ENCODE data around the gene ASAP2. TPM values are rescaled to one million over a fixed set of nuclear protein-coding genes. Genes with fewer than 3 reads are reported as not detected.

The ASAP2 gene
- total RNA-seq, 2 experiments from 2014 or later, result 0.25 to 0.71 TPM

- H3K9me3 Mint-ChIP-seq, result no peaks in the 10 kb centered on the region
- no peak overlapping the region for H3K27ac Mint-ChIP-seq
- no peaks in the 10 kb centered on the region for H3K36me3 Mint-ChIP-seq (ENCODE audit: low read depth)
- H3K4me3 Mint-ChIP-seq, result no peak overlapping the region
- ChIA-PET POLR2A (no interaction called here), CTCF (no interaction called here)
- peaks cover 28% of the 10 kb centered on the region for H3K27me3 Mint-ChIP-seq
- no peaks in the 10 kb centered on the region for H3K4me1 Mint-ChIP-seq
- DNase-seq, result no peak
Measured at GRCh38 chr2:9222893-9223287, 16.3 kb downstream of the ASAP2 start.

GRCh38 chr2:9225806-9226205, 19.2 kb downstream of the ASAP2 start:
- H3K36me3 Mint-ChIP-seq (ENCODE audit: low read depth), result no peaks in the 10 kb centered on the region
- ChIA-PET CTCF (no interaction called here), POLR2A (no interaction called here)
- H3K4me1 Mint-ChIP-seq, result no peaks in the 10 kb centered on the region
- H3K27ac Mint-ChIP-seq, result no peak overlapping the region
- no peak for DNase-seq
- no peaks in the 10 kb centered on the region for H3K9me3 Mint-ChIP-seq
- H3K4me3 Mint-ChIP-seq, result no peak overlapping the region
- H3K27me3 Mint-ChIP-seq, result peaks cover 26% of the 10 kb centered on the region

- DNase-seq, result no peak
- H3K36me3 Mint-ChIP-seq (ENCODE audit: low read depth), result no peaks in the 10 kb centered on the region
- ChIA-PET POLR2A (no interaction called here), CTCF (interaction anchor here (0.6 kb wide), 1 partner anchor 11 kb away, joined by 4 read pairs; no protein-coding TSS in a partner anchor)
- no peak overlapping the region for H3K27ac Mint-ChIP-seq
- no peaks in the 10 kb centered on the region for H3K9me3 Mint-ChIP-seq
- no peak overlapping the region for H3K4me3 Mint-ChIP-seq
- H3K4me1 Mint-ChIP-seq, result no peaks in the 10 kb centered on the region
- peaks cover 22% of the 10 kb centered on the region for H3K27me3 Mint-ChIP-seq
Measured at GRCh38 chr2:9226458-9227380, 20.1 kb downstream of the ASAP2 start.

GRCh38 chr2:9228088-9228751, 21.6 kb downstream of the ASAP2 start:
- DNase-seq, result no peak
- no peak overlapping the region for H3K27ac Mint-ChIP-seq
- no peaks in the 10 kb centered on the region for H3K36me3 Mint-ChIP-seq (ENCODE audit: low read depth)
- CTCF ChIA-PET, result no interaction called here
- H3K9me3 Mint-ChIP-seq, result no peaks in the 10 kb centered on the region
- POLR2A ChIA-PET, result no interaction called here
- H3K4me3 Mint-ChIP-seq, result no peak overlapping the region
- peaks cover 35% of the 10 kb centered on the region for H3K27me3 Mint-ChIP-seq
- H3K4me1 Mint-ChIP-seq, result peaks cover 5% of the 10 kb centered on the region

GRCh38 chr2:9228781-9229469, 22.3 kb downstream of the ASAP2 start:
- H3K27ac Mint-ChIP-seq, result no peak overlapping the region
- ChIA-PET CTCF (no interaction called here), POLR2A (no interaction called here)
- peaks cover 5% of the 10 kb centered on the region for H3K4me1 Mint-ChIP-seq
- H3K36me3 Mint-ChIP-seq (ENCODE audit: low read depth), result no peaks in the 10 kb centered on the region
- H3K27me3 Mint-ChIP-seq, result peaks cover 35% of the 10 kb centered on the region
- H3K4me3 Mint-ChIP-seq, result no peak overlapping the region
- DNase-seq, result no peak
- H3K9me3 Mint-ChIP-seq, result no peaks in the 10 kb centered on the region

- Mint-ChIP-seq H3K4me1 (peaks cover 9% of the 10 kb centered on the region), H3K4me3 (no peak overlapping the region), H3K27ac (no peak overlapping the region), H3K27me3 (peaks cover 35% of the 10 kb centered on the region), H3K36me3 (ENCODE audit: low read depth) (no peaks in the 10 kb centered on the region), H3K9me3 (no peaks in the 10 kb centered on the region)
- CTCF ChIA-PET, result no interaction called here
- POLR2A ChIA-PET, result no interaction called here
- no peak for DNase-seq
Measured at GRCh38 chr2:9229470-9229820, 22.8 kb downstream of the ASAP2 start.

GRCh38 chr2:9230051-9230802, 23.6 kb downstream of the ASAP2 start:
- Mint-ChIP-seq H3K36me3 (ENCODE audit: low read depth) (no peaks in the 10 kb centered on the region), H3K4me3 (no peak overlapping the region), H3K27ac (no peak overlapping the region), H3K27me3 (peaks cover 32% of the 10 kb centered on the region), H3K9me3 (no peaks in the 10 kb centered on the region), H3K4me1 (peaks cover 10% of the 10 kb centered on the region)
- POLR2A ChIA-PET, result no interaction called here
- no peak for DNase-seq
- CTCF ChIA-PET, result no interaction called here

- Mint-ChIP-seq H3K4me1 (peaks cover 10% of the 10 kb centered on the region), H3K4me3 (no peak overlapping the region), H3K9me3 (no peaks in the 10 kb centered on the region), H3K27ac (no peak overlapping the region), H3K36me3 (ENCODE audit: low read depth) (no peaks in the 10 kb centered on the region), H3K27me3 (peaks cover 35% of the 10 kb centered on the region)
- no peak for DNase-seq
- ChIA-PET CTCF (no interaction called here), POLR2A (no interaction called here)
Measured at GRCh38 chr2:9230881-9231280, 24.3 kb downstream of the ASAP2 start.

- H3K36me3 Mint-ChIP-seq (ENCODE audit: low read depth), result no peaks in the 10 kb centered on the region
- H3K27me3 Mint-ChIP-seq, result peaks cover 35% of the 10 kb centered on the region
- H3K9me3 Mint-ChIP-seq, result no peaks in the 10 kb centered on the region
- ChIA-PET POLR2A (no interaction called here), CTCF (no interaction called here)
- H3K4me3 Mint-ChIP-seq, result no peak overlapping the region
- no peak for DNase-seq
- no peak overlapping the region for H3K27ac Mint-ChIP-seq
- H3K4me1 Mint-ChIP-seq, result peaks cover 10% of the 10 kb centered on the region
Measured at GRCh38 chr2:9231291-9232165, 24.9 kb downstream of the ASAP2 start.

- no peaks in the 10 kb centered on the region for H3K36me3 Mint-ChIP-seq (ENCODE audit: low read depth)
- H3K27me3 Mint-ChIP-seq, result peaks cover 38% of the 10 kb centered on the region
- peaks cover 10% of the 10 kb centered on the region for H3K4me1 Mint-ChIP-seq
- ChIA-PET POLR2A (no interaction called here), CTCF (interaction anchor here (1.3 kb wide), 1 partner anchor 27 kb away, joined by 4 read pairs; no protein-coding TSS in a partner anchor)
- H3K4me3 Mint-ChIP-seq, result no peak overlapping the region
- no peaks in the 10 kb centered on the region for H3K9me3 Mint-ChIP-seq
- H3K27ac Mint-ChIP-seq, result no peak overlapping the region
- DNase-seq, result no peak
Measured at GRCh38 chr2:9232166-9232479, 25.5 kb downstream of the ASAP2 start.

GRCh38 chr2:9232886-9233285, 26.3 kb downstream of the ASAP2 start:
- CTCF ChIA-PET, result interaction anchor here (1.3 kb wide), 1 partner anchor 27 kb away, joined by 4 read pairs; no protein-coding TSS in a partner anchor
- DNase-seq, result no peak
- POLR2A ChIA-PET, result no interaction called here
- Mint-ChIP-seq H3K27ac (no peak overlapping the region), H3K9me3 (no peaks in the 10 kb centered on the region), H3K36me3 (ENCODE audit: low read depth) (no peaks in the 10 kb centered on the region), H3K4me1 (peaks cover 10% of the 10 kb centered on the region), H3K4me3 (no peak overlapping the region), H3K27me3 (peaks cover 34% of the 10 kb centered on the region)

- ChIA-PET CTCF (no interaction called here), POLR2A (no interaction called here)
- H3K27me3 Mint-ChIP-seq, result peaks cover 29% of the 10 kb centered on the region
- no peak overlapping the region for H3K27ac Mint-ChIP-seq
- H3K36me3 Mint-ChIP-seq (ENCODE audit: low read depth), result no peaks in the 10 kb centered on the region
- peaks cover 10% of the 10 kb centered on the region for H3K4me1 Mint-ChIP-seq
- H3K9me3 Mint-ChIP-seq, result no peaks in the 10 kb centered on the region
- no peak overlapping the region for H3K4me3 Mint-ChIP-seq
- DNase-seq, result no peak
Measured at GRCh38 chr2:9234680-9235146, 28.1 kb downstream of the ASAP2 start.

Data from activated CD4-positive, alpha-beta memory T cell treated with anti-CD3 and anti-CD28 coated beads, Interleukin-2, amount 10 ng/mL, durations not matched to agents 7 days and 5 days (primary cell).